H1 (cell line): Measurements from ENCODE around the gene CENPP. TPM values are rescaled to one million over a fixed set of nuclear protein-coding genes. Genes with fewer than 3 reads are reported as not detected.

Experiments
- CTCF ChIA-PET: fragments of 300-600 bp; sonication (Branson Sonifier 250); formaldehyde crosslinking; loops from one replicate; lab custom pipeline; 2021; ENCODE audit not compliant: partially characterized antibody; lab: Charles Lee
- POLR2A ChIA-PET: fragments of 300-600 bp; sonication (Branson Sonifier 250); formaldehyde crosslinking; loops from one replicate; lab custom pipeline; 2021; ENCODE audit warnings: inconsistent platforms; ENCODE audit not compliant: partially characterized antibody; lab: Charles Lee
- DNase-seq, 2 experiments: peaks; one replicate each; pipeline versions ENCODE4 v3.0.0 to v3.0.0-alpha.2; 2010 to 2022; ENCODE audit warnings: low spot score in 2 of 2, low read depth in 1 of 2, mixed read lengths in 1 of 2
- FAIRE-seq: peaks from 2 replicates; lab custom pipeline; 2011; peaks lifted over from hg19 to GRCh38; lab: Jason Lieb, UNC
- H2AFZ ChIP-seq: 2 replicates; pipeline ENCODE4 v1.8.1; 2012; ENCODE audit warnings: low read length, inconsistent platforms
- H2AK5ac ChIP-seq: 2 replicates; pipeline ENCODE4 v1.6.1; 2013; ENCODE audit warnings: low read depth, low read length
- H2BK120ac ChIP-seq: replicated peaks from 2 replicates; pipeline ENCODE3; 2013; ENCODE audit warnings: low read depth, low read length, inconsistent platforms
- H2BK12ac ChIP-seq: 2 replicates; pipeline ENCODE4 v1.6.1; 2013; ENCODE audit warnings: low read depth, low read length
- H2BK15ac ChIP-seq: 2 replicates; pipeline ENCODE4 v1.6.1; 2013; ENCODE audit warnings: low read length
- H2BK20ac ChIP-seq: 2 replicates; pipeline ENCODE4 v1.6.1; 2013; ENCODE audit warnings: low read length
- H2BK5ac ChIP-seq: 2 replicates; pipeline ENCODE4 v1.6.1; 2013; ENCODE audit warnings: low read depth, low read length
- H3K14ac ChIP-seq: 2 replicates; pipeline ENCODE4 v1.6.1; 2013; ENCODE audit warnings: inconsistent platforms; ENCODE audit not compliant: insufficient read length
- H3K18ac ChIP-seq: 2 replicates; pipeline ENCODE4 v1.6.1; 2013; ENCODE audit warnings: low read length; ENCODE audit errors: extremely low read depth
- H3K23ac ChIP-seq: 2 replicates; pipeline ENCODE4 v1.6.1; 2013; ENCODE audit warnings: inconsistent platforms; ENCODE audit not compliant: insufficient read length
- H3K23me2 ChIP-seq: 2 replicates; pipeline ENCODE4 v1.6.1; 2013; ENCODE audit warnings: low read depth, low read length
- H3K27ac ChIP-seq: 2 replicates; pipeline ENCODE4 v1.6.1; 2011; ENCODE audit warnings: low read depth, low read length, inconsistent platforms
- H3K27me3 ChIP-seq, 4 experiments: replicated peaks in 1 of 4; 1 replicate in 1 of 4; 2 replicates in 3 of 4; pipeline versions ENCODE4 v1.6.1 to v1.8.1; 2011 to 2013; ENCODE audit warnings: low read length in 3 of 4, mild to moderate bottlenecking in 3 of 4, inconsistent platforms in 2 of 4, mixed read lengths in 2 of 4, moderate library complexity in 1 of 4; ENCODE audit not compliant: control insufficient read depth in 3 of 4, insufficient read depth in 3 of 4; ENCODE audit errors: extremely low read depth in 1 of 4
- H3K36me3 ChIP-seq, 4 experiments: 2 replicates each; pipeline versions ENCODE4 v1.6.1 to v1.8.1; 2011 to 2013; ENCODE audit warnings: mild to moderate bottlenecking in 4 of 4, low read length in 3 of 4, moderate library complexity in 2 of 4, control low read depth in 1 of 4, inconsistent platforms in 1 of 4; ENCODE audit not compliant: insufficient read depth in 4 of 4, control insufficient read depth in 2 of 4
- H3K4ac ChIP-seq: replicated peaks from 2 replicates; pipeline ENCODE3; 2013; ENCODE audit warnings: low read length, low read depth, mixed read lengths, inconsistent platforms; ENCODE audit not compliant: insufficient read length
- H3K4me1 ChIP-seq, 4 experiments: replicated peaks in 1 of 4; 1 replicate in 1 of 4; 2 replicates in 3 of 4; pipeline versions ENCODE4 v1.6.1 to v1.8.1; 2011 to 2013; ENCODE audit warnings: low read length in 3 of 4, inconsistent platforms in 2 of 4, mixed read lengths in 1 of 4; ENCODE audit not compliant: insufficient read depth in 4 of 4, control insufficient read depth in 3 of 4
- H3K4me2 ChIP-seq, 2 experiments: 2 replicates each; pipeline versions ENCODE4 v1.6.1 to v1.8.1; 2011 to 2013; ENCODE audit warnings: low read depth in 2 of 2, low read length in 2 of 2, control low read depth in 1 of 2, inconsistent platforms in 1 of 2, mild to moderate bottlenecking in 1 of 2; ENCODE audit not compliant: insufficient read depth in 1 of 2
- H3K4me3 ChIP-seq, 4 experiments: fragments of 200-600, 300-600 bp in 1 of 4; sonication (generic), shearing (Covaris generic), sonication (Bioruptor Twin) in 1 of 4; 2 replicates each; pipeline versions ENCODE4 v1.5.1 to v1.8.1; 2011 to 2016; ENCODE audit warnings: low read length in 4 of 4, low read depth in 3 of 4, control low read depth in 2 of 4, inconsistent platforms in 2 of 4, mild to moderate bottlenecking in 2 of 4, mixed read lengths in 1 of 4, moderate library complexity in 1 of 4; ENCODE audit not compliant: insufficient read depth in 2 of 4; ENCODE audit errors: extremely low read depth in 1 of 4
- H3K56ac ChIP-seq: replicated peaks from 2 replicates; pipeline ENCODE3; 2013; ENCODE audit warnings: low read depth, mild to moderate bottlenecking, mixed read lengths, low read length, inconsistent platforms; ENCODE audit not compliant: insufficient read length
- H3K79me1 ChIP-seq: 2 replicates; pipeline ENCODE4 v1.6.1; 2013; ENCODE audit warnings: low read depth, low read length, control low read depth
- H3K79me2 ChIP-seq, 2 experiments: 2 replicates each; pipeline versions ENCODE4 v1.6.1 to v1.8.1; 2012 to 2013; ENCODE audit warnings: low read length in 2 of 2, mild to moderate bottlenecking in 2 of 2, inconsistent platforms in 1 of 2; ENCODE audit not compliant: insufficient read depth in 2 of 2, control insufficient read depth in 1 of 2
- H3K9ac ChIP-seq, 4 experiments: replicated peaks in 1 of 4; 1 replicate in 1 of 4; 2 replicates in 3 of 4; pipeline versions ENCODE4 v1.6.1 to v1.8.1; 2011 to 2013; ENCODE audit warnings: low read depth in 3 of 4, low read length in 3 of 4, control low read depth in 2 of 4, mild to moderate bottlenecking in 2 of 4, moderate library complexity in 2 of 4, inconsistent platforms in 1 of 4; ENCODE audit errors: extremely low read depth in 1 of 4
- H3K9me3 ChIP-seq, 2 experiments: 2 replicates each; pipeline versions ENCODE4 v1.6.1 to v1.8.1; 2012 to 2013; ENCODE audit warnings: mild to moderate bottlenecking in 2 of 2, moderate library complexity in 2 of 2, control low read depth in 1 of 2, inconsistent platforms in 1 of 2, low read depth in 1 of 2, low read length in 1 of 2, mixed read lengths in 1 of 2; ENCODE audit not compliant: insufficient read depth in 2 of 2
- H4K20me1 ChIP-seq, 2 experiments: replicated peaks in 1 of 2; 2 replicates each; pipeline versions ENCODE3 to v1.8.1; 2011 to 2013; ENCODE audit warnings: inconsistent platforms in 2 of 2, low read length in 2 of 2, mild to moderate bottlenecking in 1 of 2; ENCODE audit not compliant: insufficient read depth in 2 of 2, control insufficient read depth in 1 of 2
- H4K5ac ChIP-seq: 2 replicates; pipeline ENCODE4 v1.6.1; 2013; ENCODE audit warnings: low read length, low read depth, mixed read lengths, inconsistent platforms; ENCODE audit not compliant: insufficient read length
- H4K8ac ChIP-seq: 2 replicates; pipeline ENCODE4 v1.8.0; 2013; ENCODE audit warnings: mild to moderate bottlenecking, moderate library complexity, low read length, inconsistent platforms; ENCODE audit not compliant: insufficient read depth; ENCODE audit errors: extremely low read depth
- H4K91ac ChIP-seq: replicated peaks from 2 replicates; pipeline ENCODE3; 2013; ENCODE audit warnings: low read length, mixed read lengths, inconsistent platforms; ENCODE audit not compliant: insufficient read length
- ATF2 ChIP-seq: IDR thresholded peaks from 2 replicates; pipeline ENCODE4 v1.6.1; 2012; ENCODE audit warnings: low read length, inconsistent platforms
- BACH1 ChIP-seq: IDR thresholded peaks from 2 replicates; pipeline ENCODE4 v1.6.1; 2012; ENCODE audit warnings: low read length, improper control_type of control experiment
- CBX8 ChIP-seq: fragments of 300-800, 300-1000 bp; sonication (generic); IDR thresholded peaks from 2 replicates; pipeline ENCODE4 v1.7.1; 2016; ENCODE audit warnings: low read depth, low read length, borderline replicate concordance
- CREB1 ChIP-seq: IDR thresholded peaks from 2 replicates; pipeline ENCODE4 v1.6.1; 2012; ENCODE audit warnings: inconsistent platforms
- EZH2 ChIP-seq: fragments of 200-600 bp; sonication (generic); IDR thresholded peaks from 2 replicates; pipeline ENCODE4 v1.7.1; 2012; ENCODE audit warnings: low read depth, mild to moderate bottlenecking, moderate library complexity, low read length, inconsistent platforms; ENCODE audit not compliant: severe bottlenecking
- HDAC2 ChIP-seq, 2 experiments: fragments of 300-600 bp in 1 of 2; sonication (generic) in 1 of 2; IDR thresholded peaks; 2 replicates each; pipeline ENCODE4 v1.6.1; 2011 to 2012; ENCODE audit warnings: low read depth in 2 of 2, low read length in 2 of 2, mild to moderate bottlenecking in 2 of 2, moderate library complexity in 2 of 2, borderline replicate concordance in 1 of 2, inconsistent platforms in 1 of 2
- JUND ChIP-seq: IDR thresholded peaks from 2 replicates; pipeline ENCODE4 v1.6.1; 2011; ENCODE audit warnings: mild to moderate bottlenecking, improper control_type of control experiment, low read length
- SRF ChIP-seq: IDR thresholded peaks from 2 replicates; pipeline ENCODE4 v1.6.1; 2011; ENCODE audit warnings: mild to moderate bottlenecking, low read depth, low read length, moderate library complexity
- SUZ12 ChIP-seq: fragments of 200-600 bp; sonication (generic); IDR thresholded peaks from 2 replicates; pipeline ENCODE4 v1.6.1; 2012; ENCODE audit warnings: mild to moderate bottlenecking, inconsistent platforms, low read length, moderate library complexity, mixed read lengths
- TAF1 ChIP-seq: IDR thresholded peaks from 2 replicates; pipeline ENCODE4 v1.6.1; 2011; ENCODE audit warnings: mild to moderate bottlenecking, low read depth, low read length
- TEAD4 ChIP-seq: IDR thresholded peaks from 2 replicates; pipeline ENCODE4 v1.6.1; 2012; ENCODE audit warnings: low read depth, low read length, inconsistent platforms, mixed read lengths
- WGBS, 2 experiments: shearing (Covaris generic) in 1 of 2; methylation state at CpG; one replicate each; pipeline versions ENCODE4 v1.1.6 to v1.1.7; 2013 to 2015; ENCODE audit warnings: low lambda C conversion rate in 2 of 2, mixed read lengths in 2 of 2, inconsistent platforms in 1 of 2, low coverage in 1 of 2, missing lambda C conversion rate in 1 of 2; ENCODE audit not compliant: insufficient replicate concordance in 2 of 2, insufficient coverage in 1 of 2, insufficient read length in 1 of 2; ENCODE audit errors: extremely low coverage in 1 of 2, missing lambda C conversion rate in 1 of 2; 5-methylcytosine and 5-hydroxymethylcytosine counted together
- polyA plus RNA-seq, 7 experiments: library from polyadenylated mRNA; depleted of rRNA in 3 of 7; stranded (reverse) in 5 of 7; unstranded in 2 of 7; fragments of >200 nt in 5 of 7; fragments of 200-250 nt in 2 of 7; gene quantifications; 1 replicate in 5 of 7; 2 replicates in 1 of 7; 4 replicates in 1 of 7; pipeline versions ENCODE4 v1.2.1 to v1.2.3, GENCODE V29; 2011 to 2013; ENCODE audit warnings: missing spikeins in 2 of 7, mixed read lengths in 2 of 7
- total RNA-seq: library from RNA; stranded (reverse); fragmentation: NEBNext Ultra II Directional; extraction: Animal tissue kit (Norgen Biotek cat#: 25700); gene quantifications from 2 replicates; pipeline ENCODE4 v1.2.1, GENCODE V29; 2021

CENPP gene
- total and polyA plus RNA-seq, 2 of the 8 experiments (the other 6 are each of a cell fraction or from before 2014, with no cell fraction given): 2.7 to 10.8 TPM

GRCh38 chr9:92324431-92324830 lies 1.3 kb upstream of the CENPP start:
- peak overlapping the region; percentile 80 to 87 for H3K4me2 ChIP-seq
- H3K36me3 ChIP-seq: peaks cover 4 to 32% (median 16%) of the 10 kb centered on the region in 4 experiments; a peak in 7 of 8 replicates
- DNase-seq: no peak
- H3K56ac ChIP-seq: no peak overlapping the region
- no peak overlapping the region for H2BK12ac ChIP-seq
- H2AFZ ChIP-seq: no peak overlapping the region
- H3K23me2 ChIP-seq: peaks cover 7% of the 10 kb centered on the region
- H3K9ac ChIP-seq: peak overlapping the region; percentile 85 to 99 (median 98); a peak in 6 of 7 replicates
- H4K20me1 ChIP-seq: peaks cover 2% of the 10 kb centered on the region in 2 experiments
- no peak overlapping the region for H3K4ac ChIP-seq
- no peaks in the 10 kb centered on the region for H3K9me3 ChIP-seq
- H3K4me3 ChIP-seq: peak overlapping the region; percentile 70 to 97 (median 92)
- no peak for FAIRE-seq
- 63% methylated on average over 2 of the region's 2 CpGs; no CpG with 5 or more reads in 1 of the 2 experiments for WGBS, 2 experiments
- ChIA-PET POLR2A (interaction anchor here (1.0 to 3.1 kb wide), 11 partner anchors 9 to 346 kb away, joined by 3 to 16 read pairs (median 5); partner anchors contain the start of gene IPPK), CTCF (interaction anchor here (1.3 to 2.4 kb wide), 2 partner anchors 184 to 311 kb away, joined by 3 to 9 read pairs; no protein-coding TSS in a partner anchor)
- H2BK120ac ChIP-seq: no peak overlapping the region
- H4K8ac ChIP-seq: no peak overlapping the region
- no peak overlapping the region for H2BK5ac ChIP-seq
- H3K79me1 ChIP-seq: peaks cover 5% of the 10 kb centered on the region
- H2AK5ac ChIP-seq: no peak overlapping the region
- H3K27ac ChIP-seq: no peak overlapping the region
- no peak overlapping the region for H3K23ac ChIP-seq
- H3K18ac ChIP-seq: no peak overlapping the region
- H3K4me1 ChIP-seq: peaks cover 0 to 4% (median under 1%) of the 10 kb centered on the region in 4 experiments; a peak in 1 of 7 replicates
- peaks cover 0 to 14% of the 10 kb centered on the region in 2 experiments; a peak in 2 of 4 replicates for H3K79me2 ChIP-seq
- H3K27me3 ChIP-seq: no peaks in the 10 kb centered on the region
- no peak overlapping the region for H2BK20ac ChIP-seq
- H2BK15ac ChIP-seq: no peak overlapping the region
- no peak overlapping the region for H3K14ac ChIP-seq
- no peak overlapping the region for H4K91ac ChIP-seq
- H4K5ac ChIP-seq: no peak overlapping the region
- TF ChIP-seq TEAD4: no peak
- TF ChIP-seq CREB1: no peak
- no peak for TF ChIP-seq JUND
- no peak for TF ChIP-seq ATF2
- TF ChIP-seq BACH1: no peak
- no peak for TF ChIP-seq HDAC2 (IDR thresholded peaks at IDR 0.05; ENCODE audit: borderline replicate concordance in 1 of 2, low read depth in 2 of 2, low read length in 2 of 2)
- no peak for TF ChIP-seq SRF
- no peak for TF ChIP-seq TAF1
- no peak for TF ChIP-seq CBX8
- no peak for TF ChIP-seq EZH2
- TF ChIP-seq SUZ12: no peak
